GM21381 (cell line): ENCODE results near the gene MEIOB.
"Not testable (repeated sequence)": the region's sequence is repeated elsewhere in the genome, so short reads cannot be mapped to it uniquely, and the experiment has no call there.

Source experiments
- ATAC-seq: cut with Tn5 transposase; IDR thresholded peaks from one replicate; pipeline ENCODE4 v1.9.1; 2021; ENCODE audit warnings: mild to moderate bottlenecking, moderate library complexity; ENCODE audit not compliant: unreplicated experiment

MEIOB gene

DNA sequence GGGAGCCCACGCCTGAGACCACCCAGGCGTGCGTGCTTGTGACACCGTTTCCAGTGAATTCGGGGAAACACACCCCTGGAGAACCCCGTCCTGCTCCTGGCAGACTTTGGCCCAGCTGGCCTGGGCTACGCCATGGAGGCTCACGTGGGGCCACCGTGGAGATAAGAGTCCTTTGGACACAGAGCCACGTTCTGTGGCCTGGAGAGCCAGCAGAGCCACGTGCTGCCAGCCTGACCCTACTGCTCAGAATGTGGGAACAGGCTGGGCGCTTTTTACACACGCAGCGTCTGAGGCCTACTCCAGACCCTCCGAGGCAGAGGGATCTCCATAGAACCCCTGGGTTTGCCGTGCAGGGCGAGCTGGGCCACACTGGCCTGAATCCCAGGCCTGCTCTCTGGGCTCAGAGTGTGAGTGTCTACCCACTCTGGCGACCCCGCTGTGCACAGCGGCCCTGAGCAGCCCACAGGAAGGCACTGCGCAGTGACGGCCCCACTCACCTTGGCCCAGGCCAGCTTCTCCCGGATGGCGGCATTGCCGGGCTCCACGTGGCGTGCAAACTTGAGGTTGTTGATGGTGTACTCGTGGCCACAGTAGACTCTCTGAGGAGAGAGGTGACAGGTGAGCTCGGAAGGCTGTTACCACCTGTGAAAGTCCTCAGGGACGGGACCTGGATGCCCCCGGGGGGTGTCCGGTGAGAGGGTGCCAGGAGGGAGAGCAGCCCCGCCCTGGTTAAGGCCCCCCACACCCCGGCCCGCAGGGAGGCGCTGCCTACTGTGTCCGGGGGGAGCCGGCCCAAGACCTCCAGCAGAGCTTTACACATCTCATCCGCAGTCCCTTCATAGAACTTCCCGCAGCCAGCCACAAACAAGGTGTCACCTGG lies 55.3 kb downstream of the MEIOB start:
- ATAC-seq = no peak

DNA sequence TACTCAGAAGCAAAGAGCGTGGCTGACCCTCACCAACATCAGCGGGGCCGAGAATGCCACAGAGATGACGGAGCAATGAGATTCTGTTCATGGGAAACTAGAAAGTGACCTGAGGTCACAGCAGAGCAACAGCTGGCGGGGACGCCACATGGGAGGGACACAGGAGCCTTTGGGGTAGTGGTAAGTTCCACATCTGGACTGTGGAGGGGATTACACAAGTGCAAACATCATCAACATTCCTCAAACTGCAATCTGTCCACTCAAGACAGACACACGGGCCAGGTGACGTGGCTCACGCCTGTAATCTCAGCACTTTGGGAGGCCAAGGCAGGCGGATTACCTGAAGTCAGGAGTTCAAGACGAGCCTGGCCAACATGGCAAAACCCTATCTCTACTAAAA lies 56.5 kb downstream of the MEIOB start:
- no peak for ATAC-seq

DNA sequence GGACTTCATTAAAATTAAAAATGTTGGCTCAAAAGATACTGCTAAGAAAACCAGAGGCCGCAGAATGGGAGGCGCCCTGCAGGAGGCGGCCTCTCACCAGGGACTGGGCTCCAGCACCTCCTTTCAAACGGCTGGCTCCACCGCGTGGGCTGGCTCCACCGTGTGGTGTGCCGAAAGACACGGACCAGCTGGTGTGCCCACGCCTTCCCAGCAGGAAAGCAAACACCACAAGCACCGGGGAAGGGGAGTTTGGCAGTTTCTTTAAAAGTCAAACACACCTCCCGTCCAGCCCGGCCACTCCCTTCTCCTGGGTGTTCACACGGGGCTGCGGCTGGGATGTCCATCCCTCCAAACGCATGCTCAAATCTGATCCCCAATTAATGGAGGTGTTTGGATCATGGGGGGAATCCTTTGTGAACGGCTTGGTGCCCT lies 59.2 kb downstream of the MEIOB start:
- ATAC-seq = no peak

DNA sequence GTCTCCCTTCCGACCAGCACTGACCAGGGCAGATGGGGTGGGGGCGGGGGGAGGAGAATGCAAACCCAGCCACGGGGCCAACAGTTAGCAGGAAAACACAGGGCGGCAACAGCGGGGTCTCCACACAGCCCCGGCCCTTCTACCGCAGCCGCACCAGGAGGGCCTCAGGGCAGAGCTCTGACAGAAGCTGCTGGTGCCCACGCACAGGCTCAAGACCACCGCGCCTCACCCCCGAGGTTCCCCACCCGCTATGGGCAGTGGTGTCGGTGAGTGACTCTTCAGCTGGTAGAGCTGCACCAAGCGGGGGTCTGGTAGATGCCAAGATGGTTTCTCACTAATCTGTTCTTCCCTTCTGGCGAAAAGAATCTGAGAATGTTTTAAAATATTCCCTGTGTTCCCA lies 61.4 kb downstream of the MEIOB start:
- ATAC-seq = no peak

DNA sequence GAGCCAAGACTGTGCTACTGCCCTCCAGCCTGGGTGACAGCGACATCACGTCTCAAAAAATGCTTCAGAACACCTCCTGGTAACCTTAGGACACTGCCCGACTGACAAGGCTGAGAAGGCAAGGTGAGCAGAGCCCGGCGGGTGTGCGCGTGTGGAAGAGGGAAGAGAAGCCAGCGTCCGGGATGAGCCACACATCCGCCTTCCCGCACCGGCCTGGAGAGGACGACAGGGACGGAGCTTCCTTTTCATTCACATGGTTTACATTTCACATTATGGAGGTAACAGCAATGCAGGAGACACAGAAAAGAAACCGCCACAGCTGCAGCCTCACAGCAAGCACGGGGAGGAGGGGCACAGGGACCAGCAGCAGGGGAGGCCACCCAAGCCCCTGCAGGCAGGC lies 61.9 kb downstream of the MEIOB start:
- no peak for ATAC-seq

DNA sequence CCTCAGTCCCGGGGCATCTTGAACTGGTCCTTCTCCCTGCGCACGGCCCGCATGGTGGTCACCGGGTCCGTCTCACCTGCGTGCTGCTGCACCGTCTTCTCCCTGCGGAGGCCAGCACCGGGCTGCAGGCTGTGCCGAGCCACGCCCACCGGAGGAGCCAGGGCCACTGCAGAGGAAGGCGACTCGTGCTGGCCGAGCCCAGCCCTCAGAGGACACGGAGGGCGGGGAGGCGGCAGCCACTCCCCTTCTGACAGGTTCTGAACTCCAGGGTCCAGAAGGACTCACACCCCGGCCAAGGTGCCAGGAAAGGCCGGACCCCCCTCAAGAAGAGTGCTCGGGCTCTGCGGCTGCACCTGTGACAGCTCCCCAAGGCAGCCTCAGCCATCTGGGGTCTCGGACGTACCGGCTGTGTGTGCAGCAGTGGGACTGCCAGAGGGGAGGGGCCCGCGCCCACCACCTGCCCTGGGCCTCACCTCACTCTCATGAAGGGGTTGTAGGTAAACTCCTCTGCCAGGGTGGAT lies 62.6 kb downstream of the MEIOB start:
- no peak for ATAC-seq

DNA sequence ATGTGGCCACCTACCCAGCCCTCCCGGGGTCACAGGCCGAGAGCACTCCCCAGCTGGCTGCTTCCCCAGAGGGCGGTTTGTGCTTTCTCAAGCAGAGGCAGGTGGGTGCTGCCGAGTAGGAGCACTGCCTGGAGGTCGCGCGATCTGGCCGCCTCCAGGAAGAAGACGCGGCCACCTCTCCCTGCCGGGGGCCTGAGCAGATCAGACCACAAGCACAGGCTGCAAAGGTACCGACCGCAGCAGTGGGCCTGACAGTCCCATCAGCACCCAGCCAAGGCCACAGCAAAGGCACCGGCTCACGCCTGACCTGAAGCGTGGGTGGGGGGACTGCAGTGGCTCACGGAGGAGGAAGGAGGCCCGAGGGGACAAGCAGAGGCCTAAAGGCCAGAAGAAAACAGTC lies 63.3 kb downstream of the MEIOB start:
- no peak for ATAC-seq

DNA sequence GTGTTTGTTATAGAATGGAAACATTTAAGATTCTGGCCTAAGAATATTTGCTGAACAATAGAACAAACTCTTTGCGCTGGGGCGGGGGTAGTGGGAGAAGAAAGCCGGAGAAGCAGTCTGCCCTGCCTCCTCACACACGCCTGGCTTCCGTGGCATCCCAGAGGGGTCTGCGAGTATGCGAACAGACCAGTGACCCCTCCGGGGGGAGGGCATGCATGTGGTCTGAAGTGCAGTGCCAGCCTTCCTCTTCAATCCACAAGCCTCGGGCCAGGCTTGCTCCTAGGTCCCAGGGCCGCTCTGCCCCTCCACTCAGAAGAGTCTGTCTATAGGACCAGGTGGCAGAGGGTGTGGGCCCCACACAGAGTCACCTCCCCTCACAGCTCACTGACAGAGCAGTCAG lies 64.3 kb downstream of the MEIOB start:
- no peak for ATAC-seq

DNA sequence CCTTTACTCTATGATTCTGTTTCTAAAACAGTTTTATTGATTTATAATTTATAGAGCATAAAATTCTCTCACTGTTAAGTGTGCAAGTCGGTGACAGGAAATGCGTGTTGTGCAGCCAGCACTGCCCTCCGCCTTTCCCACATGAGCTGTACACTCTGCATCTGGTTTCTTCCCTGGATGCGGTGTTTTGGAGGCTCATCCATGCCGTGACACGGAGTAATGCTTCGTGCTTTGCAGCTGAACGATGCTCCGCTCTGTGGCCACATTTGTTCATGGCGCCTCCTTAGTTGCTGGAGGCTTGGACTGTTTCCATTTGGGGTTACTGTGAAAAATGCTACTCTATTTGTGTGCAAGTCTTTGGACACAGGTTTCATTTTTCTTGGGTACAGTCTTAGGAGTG lies 71.3 kb downstream of the MEIOB start:
- no peak for ATAC-seq

DNA sequence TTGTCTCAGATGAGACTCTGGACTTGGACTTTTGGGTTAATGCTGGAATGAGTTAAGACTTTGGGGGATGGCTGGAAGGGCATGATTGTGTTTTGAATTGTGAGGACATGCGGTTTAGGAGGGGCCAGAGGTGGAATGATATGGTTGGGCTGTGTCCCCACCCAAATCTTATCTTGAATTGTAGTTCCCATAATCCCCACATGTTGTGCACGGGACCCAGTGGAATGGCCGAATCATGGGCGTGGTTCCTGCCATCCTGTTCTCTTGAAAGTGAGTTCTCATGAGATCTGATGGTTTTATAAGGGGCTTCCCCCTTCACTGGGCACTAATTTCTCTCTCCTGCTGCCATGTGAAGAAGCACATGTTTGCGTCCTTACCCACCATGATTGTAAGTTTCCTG lies 72.7 kb downstream of the MEIOB start:
- not testable (repeated sequence) for ATAC-seq

DNA sequence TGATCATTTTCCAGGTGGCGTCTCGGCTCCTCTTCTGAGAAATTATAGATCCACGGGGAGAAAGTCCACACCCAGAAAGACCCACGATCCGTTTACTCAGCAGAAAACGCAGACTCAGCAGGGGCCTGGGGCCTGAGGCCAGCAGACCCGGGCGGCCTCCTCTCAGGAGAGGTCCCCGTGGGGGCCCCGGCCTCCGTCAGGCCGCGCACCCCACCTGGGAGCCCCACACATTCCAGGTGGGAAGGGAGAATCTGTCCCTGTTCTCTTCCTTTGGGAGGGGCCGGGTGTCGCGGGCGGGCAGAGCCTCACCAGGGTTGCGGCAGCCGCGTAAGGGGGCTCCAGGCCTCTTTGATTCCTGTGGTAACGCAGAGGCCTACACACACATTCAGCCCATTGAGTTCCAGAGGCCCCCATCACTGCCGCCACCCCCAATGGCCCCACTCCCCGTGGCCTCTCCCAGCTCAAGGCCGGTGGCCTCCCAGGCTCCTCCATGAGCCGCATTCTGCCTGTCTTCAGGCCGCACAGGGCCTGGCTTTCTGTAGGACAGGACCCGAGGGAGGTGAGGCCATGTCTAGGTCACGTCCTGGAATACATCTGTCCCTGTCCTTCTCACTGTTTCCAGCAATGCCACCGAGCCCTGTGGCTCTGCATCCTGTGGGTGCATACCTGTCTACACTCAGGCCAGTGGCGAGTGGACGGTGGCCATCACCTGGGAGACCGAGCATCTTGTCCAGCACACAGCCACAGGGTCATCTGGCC lies 76.9 kb downstream of the MEIOB start:
- no peak for ATAC-seq

DNA sequence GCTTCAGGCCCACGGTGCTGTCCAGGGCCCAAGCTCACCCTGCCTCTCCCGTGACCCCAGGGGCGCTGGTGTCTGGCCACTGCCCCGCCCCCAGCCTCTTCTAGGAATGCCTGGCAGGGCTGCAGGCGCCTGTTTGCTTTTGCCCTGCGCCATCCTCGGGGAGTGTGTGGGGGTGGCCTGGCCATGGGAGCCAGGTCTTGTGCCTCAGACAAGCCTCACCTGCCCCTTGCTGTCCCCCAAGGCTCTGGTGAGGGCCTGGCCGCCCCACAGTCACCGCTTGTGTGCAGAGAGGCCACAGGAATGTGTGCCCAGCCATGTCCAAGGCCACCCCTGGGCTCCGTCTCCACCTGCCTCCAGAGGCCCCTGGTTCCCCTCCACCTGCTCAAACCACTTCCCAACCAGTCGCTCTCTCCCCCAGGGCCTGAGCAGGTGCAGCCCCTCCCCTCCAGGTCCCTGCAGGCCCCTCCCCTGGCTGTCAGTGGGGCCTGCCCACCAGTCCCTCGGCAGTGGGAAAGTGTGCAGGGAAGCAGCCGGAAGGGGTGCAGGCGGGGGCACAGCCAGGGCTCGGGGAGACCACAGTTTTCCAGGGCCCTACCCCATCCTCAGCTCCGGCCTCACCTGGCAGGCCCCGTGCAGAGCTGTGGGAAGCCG lies 77.6 kb downstream of the MEIOB start:
- no peak for ATAC-seq

DNA sequence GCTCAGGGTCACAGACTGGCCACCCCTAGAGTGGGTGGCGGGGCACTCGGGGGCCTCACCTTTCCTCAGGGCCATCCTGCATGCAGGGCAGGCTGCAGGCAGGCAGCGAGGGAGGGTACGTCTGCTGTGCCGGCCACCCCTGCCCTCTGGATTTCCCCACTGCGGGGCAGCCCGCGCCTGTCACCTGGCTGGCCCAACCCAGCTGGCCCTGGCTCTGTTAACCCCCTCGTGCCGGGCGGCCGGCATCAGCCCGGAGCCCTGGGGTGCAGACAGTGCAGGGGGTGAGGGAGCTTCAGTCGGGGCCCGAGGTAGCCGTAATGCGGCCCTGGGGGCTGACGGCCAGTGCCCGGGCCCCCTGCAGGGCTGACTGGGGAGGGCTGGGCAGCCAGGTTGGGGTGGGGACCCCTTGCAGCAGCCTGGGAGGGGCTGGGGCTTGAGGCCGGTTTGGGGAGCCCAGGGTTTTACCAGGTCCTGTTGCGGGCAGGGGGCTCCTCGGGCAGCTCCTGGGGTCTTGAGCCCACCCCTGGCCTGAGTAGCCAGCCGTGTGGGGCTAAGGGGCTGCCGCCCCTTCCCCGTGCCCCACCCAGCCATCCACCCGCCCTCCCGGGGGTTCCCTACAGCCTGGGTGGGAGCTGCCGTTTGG lies 78.3 kb downstream of the MEIOB start, which contains the start of gene IGFALS:
IGFALS (minus strand) TSS at position 128 of the 643 bp plus-strand sequence; CDS start at position 75, 53 bp downstream.
- ATAC-seq = no peak

DNA sequence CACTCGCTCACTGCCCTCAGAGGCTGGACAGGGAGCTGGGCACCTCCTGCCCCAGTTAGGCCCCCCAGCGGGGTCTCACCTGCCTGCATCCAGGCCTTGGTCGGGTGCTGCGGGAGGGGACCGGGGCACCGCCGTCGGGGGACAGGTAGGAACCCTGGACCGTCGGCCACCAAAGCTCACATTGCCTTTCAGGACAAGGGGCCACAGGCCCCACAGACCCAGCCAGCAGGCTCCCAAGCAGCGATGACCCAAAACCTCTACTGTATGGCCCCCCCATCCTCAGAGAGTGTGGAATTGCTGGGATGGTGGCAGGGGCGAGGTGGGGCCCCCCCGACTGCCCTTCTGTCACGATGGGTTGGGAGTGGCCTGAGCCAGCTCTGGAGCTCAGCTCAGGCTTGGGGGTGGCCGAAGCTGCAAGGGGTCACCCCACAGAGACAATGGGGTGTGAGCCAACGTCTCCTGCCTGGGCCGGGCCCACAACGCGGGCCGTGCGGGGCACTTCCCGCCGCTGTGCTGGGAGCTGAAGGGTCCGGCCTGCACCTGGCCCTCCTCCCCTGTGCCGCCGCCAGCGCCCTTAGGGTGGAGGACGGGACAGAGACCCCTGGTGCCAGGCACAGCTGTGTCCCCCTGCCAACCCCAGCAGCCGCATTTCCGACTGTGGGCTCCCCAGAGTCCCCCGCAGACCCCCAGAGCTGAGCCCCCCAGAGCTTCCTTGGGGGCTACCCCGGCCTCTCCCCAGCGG lies 79.0 kb downstream of the MEIOB start:
- ATAC-seq = no peak

DNA sequence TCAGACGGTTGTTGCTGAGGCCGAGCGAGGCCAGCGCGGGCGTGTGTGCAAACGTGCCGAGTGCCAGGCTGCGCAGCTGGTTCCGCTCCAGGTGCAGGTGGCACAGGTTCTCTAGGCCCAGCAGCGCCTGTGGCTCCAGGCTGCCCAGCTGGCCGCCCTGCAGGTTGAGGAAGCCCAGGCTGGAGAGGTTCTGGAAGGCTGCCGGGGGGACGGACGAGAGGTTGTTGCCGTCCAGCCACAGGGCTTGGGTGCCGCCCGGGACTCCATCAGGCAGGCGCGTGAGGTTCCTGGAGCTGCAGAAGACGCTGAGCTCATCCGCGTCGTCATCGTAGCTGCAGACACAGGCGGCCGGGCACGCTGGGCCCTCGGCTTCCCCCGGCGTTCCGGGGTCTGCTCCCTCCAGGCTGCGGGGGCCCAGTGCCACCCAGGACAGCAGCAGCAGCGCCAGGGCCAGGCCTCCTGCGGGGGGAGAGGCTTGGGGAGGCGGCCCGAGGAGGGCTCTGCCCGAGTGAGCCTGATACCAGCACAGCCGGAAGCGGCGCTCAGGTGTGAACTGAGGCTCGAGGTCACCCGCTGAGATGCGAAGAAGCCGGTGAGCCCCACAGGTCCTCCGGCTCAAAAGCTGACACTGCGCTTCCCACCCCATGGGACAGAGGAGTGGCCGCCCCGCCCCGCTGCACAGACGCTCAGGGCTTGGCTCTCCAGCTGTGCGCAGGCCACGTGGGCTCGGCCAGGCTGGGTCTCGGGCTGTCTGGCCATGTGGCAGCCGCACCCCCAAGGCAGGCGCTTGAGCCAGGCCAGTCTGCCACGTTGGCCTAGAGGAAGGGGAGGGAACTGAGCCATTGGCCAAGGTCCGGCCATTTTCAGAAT lies 79.8 kb downstream of the MEIOB start:
- no peak for ATAC-seq

DNA sequence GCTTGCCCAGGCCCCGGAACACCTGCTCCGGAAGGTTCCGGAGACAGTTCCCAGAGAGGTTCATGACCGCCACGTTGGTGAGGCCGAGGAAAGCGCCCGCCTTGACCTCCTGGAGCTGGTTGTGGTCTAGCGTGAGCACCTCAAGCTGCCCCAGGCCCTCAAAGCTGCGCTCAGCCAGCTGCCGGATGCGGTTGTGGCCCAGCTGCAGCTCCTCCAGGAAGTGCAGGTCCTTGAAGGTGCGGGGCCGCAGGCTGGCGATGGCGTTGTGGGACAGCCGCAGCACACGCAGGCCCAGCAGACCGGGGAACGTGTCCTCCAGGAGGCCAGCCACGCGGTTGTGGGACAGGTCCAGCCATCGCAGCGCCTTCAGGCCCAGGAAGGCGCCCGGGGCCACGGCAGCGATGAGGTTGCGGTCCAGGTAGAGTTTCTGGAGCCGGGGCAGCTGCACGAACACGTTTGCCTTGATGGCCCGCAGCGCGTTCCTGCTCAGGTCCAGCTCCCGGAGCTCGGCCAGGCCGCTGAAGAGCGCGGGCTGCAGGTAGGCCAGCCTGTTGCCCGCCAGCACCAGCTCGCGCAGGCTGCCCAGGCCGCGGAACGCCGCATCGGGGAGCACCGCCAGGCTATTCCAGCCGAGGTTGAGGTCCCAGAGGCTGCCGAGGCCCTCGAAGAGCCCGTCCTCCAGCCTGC lies 80.6 kb downstream of the MEIOB start:
- ATAC-seq = no peak

DNA sequence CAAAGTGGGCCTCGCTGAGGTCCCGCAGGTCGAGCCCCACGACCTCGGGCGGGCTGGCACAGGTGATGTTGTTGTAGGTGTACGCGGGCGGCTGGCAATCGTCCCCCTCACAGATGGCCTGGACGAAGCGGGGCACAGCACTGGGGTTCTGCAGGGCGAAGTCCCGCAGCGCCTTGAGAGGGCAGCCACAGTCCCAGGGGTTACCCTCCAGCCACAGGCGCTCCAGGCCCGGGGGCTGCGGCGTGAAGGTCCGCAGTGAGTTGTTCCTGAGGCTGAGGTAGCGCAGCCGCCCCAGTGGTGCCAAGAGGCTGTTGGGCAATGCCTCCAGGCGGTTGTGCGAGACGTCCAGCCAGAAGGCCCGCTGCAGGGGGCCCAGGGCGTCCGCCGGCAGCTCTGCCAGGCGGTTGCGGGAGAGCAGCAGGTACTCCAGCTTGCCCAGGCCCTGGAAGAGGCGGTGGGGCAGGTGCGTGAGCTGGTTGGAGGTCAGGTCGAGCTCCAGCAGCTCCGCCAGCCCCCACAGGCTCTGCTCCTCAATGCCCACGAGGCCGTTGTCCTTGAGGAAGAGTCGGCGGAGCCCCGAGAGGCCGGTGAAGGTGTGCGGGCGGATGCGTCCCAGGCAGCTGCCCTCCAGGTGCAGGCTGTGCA lies 81.2 kb downstream of the MEIOB start:
- ATAC-seq = no peak

DNA sequence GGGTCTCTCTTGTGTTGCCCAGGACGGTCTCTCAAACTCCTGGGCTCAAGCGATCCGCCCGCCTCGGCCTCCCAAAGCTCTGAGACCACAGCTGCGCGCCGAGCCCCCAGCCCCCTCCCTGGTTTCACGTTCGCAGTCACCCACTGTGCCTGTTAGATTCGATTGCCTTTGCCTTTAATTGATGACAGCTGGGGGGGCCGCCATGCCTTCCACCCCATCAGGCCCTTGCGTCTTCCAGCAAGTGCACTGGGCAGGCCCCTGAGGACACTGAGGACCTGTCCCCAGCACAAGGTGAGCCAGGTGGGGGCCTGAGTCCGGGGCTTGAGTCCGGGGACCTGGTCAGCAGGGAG lies 81.7 kb downstream of the MEIOB start:
- ATAC-seq = no peak
